NCI-H146 treated with DMSO at 0.1 percent for 48 hours (cell line): Measurements from ENCODE around the gene CCNH.
A peak's percentile ranks its signal among the peaks of the same experiment; 100 is the strongest.

Experiments
- DNase-seq: peaks from one replicate; lab custom pipeline; 2025; ENCODE audit not compliant: unreplicated experiment; lab: John Stamatoyannopoulos, UW

CCNH gene

DNA sequence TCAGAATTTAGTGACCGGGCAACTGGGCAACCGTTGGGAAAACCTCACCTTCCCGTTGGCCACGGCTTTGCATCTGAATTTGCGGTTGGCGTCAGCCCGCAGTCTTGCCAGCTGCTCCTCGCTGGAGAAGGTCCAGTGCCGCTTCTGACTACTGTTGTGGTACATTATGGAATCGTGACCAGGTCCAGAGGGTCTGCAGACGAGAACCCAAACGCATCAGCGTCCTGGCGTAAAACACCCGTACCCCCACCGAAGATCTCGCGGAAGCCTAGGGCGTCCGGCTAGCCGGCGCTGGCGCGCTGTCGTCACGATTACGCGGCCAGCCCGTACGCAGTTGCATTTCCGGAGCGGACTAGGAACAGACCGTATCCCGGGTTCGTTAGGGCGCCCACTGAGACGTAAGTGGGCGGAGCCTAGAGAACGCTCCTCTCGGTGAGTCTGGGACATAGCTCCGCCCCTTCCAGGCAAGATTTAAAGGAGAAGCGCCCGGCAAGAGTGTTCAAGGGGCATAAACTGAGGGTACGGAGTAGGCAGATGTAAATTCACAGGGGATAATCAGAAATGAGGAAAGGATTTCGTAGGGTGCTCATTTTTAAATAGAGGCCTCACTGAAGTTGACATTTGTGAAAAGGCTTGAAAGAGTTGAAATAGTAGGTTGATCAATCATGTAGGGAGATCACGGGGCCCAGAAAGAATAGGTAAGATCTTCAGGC, at the start of gene CCNH:
Gene CCNH (minus strand): TSS at position 301 of the 713 bp plus-strand sequence. CDS start 136 bp downstream, at position 165.
- DNase-seq = peak; percentile 88

- DNase-seq = no peak
Measured at GRCh38 chr5:87457706-87458105, 45.0 kb upstream of the CCNH start.

GRCh38 chr5:87453801-87454200, 41.1 kb upstream of the CCNH start:
- DNase-seq = no peak

DNA sequence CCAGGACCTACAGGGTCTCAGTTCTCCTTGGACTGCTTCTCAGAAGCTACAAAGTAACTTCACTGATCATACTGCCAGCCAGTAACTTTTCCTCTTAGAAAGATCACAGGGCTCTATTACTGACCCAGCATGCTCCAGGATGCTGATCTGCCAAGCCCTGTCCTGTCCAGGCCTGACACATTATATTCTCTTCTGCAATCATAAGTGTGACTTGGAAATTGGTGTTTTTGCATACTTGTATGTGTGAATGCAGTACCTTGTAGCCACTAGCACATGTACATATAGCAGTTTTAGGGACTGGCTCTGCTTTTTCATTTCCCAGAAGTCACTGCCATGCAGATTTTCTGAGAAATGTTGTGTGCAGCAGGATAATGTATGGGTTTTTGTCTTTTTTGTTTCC, 40.1 kb upstream of the CCNH start:
- no peak for DNase-seq

DNA sequence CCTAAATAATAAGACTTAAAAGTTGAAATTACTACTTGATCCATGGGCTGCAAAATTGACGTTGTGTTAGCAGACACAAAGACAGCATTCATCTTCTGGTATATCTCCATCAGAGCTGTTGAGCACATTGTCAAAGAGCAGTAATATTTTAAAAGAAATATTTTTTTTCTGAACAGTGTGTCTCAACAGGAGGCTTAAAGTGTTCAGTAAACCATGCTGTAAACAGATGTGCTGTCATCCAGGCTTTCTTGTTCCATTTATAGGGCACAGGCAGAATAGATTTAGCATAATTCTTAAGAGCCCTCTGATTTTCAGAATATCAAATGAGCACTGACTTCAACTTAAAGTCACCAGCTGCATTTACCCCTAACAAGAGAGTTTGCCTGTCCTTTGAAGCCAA, 29.7 kb upstream of the CCNH start:
- no peak for DNase-seq

- DNase-seq = no peak
Measured at GRCh38 chr5:87438231-87438630, 25.5 kb upstream of the CCNH start.

GRCh38 chr5:87437724-87438123, 25.0 kb upstream of the CCNH start:
- no peak for DNase-seq

GRCh38 chr5:87435144-87435694, 22.5 kb upstream of the CCNH start:
- no peak for DNase-seq

DNA sequence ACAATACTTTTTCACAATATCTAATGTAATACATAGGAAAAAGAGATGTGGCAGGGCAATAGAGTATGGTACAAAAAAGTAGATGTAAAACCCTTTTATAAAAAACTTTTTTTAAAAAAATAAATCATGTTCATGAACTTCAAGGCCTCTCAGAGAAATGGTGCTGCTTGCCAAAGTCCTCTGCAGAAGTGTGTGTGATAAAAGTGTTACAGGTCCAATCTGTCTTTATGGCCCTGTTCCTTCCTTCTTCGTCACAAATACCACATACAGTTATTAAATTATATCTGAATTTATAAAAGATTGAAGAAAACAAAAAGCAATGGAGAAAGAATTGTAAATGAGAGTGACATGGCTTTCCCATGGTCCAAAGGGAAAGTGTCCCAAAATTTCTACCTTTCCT, 21.7 kb upstream of the CCNH start:
- no peak for DNase-seq

DNA sequence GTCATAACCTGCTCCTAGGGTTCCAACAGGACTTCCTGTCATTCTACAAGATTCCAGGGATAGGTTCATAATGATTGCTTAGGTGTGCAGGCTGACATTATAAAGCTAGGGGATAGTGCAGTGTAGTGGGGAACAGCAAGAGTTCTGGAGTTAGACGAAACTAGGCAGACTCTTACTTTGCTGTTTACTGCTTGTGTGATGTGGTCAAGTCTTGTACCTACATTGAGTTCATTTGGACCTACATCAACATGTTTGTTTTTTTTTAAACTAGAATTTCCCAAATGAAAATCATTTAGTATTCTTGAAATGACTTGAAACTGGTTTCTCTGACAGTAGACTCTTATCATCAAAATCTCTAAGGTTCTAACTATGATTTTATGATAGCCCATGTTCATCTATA, 21.2 kb upstream of the CCNH start:
- DNase-seq = no peak

GRCh38 chr5:87432460-87432859, 19.7 kb upstream of the CCNH start:
- DNase-seq = no peak

- no peak for DNase-seq
Measured at GRCh38 chr5:87430863-87431457, 18.2 kb upstream of the CCNH start.

DNA sequence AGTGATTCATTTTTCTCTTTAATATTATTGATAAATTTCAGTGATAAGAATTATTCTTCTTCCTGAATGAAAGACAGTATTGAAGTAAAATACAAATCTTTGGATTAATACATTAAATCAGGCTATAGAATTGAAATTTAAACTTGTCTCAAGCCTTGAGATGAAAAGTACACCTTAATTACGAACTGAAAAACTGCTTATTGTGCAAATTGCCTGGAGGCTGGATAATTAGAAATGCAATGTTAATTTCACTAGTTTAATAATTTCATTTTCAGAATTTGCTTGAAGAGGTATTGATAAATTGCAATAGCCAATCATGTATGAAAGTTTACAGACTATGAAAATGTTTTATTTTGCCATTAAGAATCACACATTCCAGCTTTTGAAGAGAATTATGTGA, 11.0 kb upstream of the CCNH start:
- DNase-seq = no peak

DNA sequence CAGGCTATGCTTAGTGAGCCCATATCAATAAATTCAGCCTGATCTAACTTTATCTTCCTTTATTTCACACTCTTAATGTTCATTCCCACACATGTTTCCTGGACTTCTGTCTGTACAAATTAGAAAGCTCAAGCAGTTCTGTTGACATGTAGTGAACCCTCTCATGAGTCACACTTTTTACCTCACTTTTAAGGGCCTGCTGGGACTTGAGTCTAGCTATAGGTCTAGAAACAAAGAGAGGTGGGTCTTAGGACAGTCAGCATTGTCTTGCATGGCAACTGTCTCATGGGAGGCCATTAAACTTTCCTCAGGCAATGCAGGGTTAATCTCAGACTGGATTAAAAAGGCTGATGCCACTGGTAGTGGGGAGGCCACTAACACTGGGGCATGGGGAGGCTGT, 8.6 kb upstream of the CCNH start:
- no peak for DNase-seq

DNA sequence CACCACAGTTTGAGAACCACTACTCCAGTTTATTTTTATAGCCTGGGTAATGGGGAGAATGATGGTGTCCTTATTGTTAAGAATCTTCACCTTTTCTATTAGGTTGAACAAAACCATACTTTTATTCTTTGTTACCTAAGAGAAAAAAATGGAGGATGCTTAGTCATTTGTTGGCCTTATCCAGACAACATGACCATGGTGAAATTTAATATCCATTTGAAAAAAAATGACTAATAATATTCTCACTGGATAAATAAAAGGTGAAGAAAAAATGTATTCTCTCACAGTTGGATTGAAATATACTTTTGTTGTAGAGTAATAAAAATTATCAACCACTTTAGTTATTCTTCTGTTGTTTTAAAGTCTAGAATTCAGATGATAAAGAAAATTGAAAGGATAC, 5.8 kb upstream of the CCNH start:
- DNase-seq = no peak

DNA sequence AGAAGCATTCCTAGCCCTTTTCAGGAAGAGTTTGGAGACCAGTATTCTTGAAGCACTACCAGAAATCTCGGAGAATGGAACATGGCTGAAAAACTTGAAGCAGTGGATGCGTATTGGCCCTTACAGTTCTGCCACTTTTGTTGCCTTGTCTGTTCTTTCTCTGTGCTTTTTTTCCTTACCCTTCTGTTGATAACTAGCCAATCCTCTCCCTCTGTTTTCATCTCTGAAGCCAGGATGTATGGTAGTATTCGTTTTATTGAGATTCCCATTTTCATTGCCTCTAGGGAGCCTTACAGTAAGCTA, 564 bp upstream of the CCNH start:
- peak; percentile 47 for DNase-seq

DNA sequence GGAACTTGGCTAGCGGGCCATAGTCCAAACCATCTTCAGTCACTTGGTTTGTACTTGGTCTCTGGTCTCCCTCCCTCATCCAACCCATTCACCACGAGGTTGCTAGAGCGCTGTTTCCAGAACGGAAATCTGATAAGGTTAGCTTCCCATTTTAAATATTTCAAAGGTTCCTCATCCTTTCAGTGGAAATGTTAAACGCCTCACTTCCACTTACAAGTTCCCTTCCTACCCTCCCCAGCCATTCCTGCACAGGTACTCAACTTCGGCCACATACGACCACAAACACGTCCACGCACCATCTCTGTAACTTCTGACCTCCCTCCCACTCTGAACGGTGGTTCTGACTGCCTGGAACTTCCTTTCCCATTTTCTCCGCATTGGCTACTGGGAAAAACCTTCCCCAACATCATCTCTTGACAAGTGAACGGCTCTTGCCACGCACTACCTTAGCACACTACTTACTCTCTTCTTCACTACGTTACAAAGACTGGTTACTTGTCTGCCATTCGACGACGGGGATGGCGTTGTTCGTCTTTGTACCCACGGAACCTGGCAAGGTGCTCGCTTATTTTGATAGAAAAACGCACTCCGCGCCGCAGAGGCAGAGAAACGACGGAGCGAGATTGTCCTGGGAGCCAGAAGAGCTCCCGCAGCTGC, 629 bp downstream of the CCNH start:
- DNase-seq = peak; percentile 16

GRCh38 chr5:87411586-87411972, 1.2 kb downstream of the CCNH start:
- no peak for DNase-seq

DNA sequence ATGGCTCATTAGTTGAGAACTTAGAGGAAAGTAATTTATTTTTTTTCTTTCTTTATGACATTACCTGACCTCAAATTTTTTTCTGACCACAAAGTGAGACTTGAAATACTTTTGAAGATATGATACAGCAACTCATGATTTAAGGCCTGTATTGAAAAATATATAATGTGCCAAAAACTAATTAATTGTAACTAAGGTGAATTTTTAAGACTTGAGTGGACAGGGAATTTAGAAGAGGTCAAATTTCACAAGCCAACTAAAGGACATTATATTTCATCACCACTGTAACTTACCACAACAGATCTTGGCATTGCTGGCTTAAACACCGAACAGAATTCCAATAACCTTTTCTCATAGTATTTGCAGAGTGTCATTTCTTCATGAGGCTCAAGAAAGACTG, 1.8 kb downstream of the CCNH start:
- DNase-seq = no peak

- no peak for DNase-seq
Measured at GRCh38 chr5:87408204-87408603, 4.5 kb downstream of the CCNH start.

GRCh38 chr5:87405472-87406155, 7.1 kb downstream of the CCNH start:
- no peak for DNase-seq

GRCh38 chr5:87404359-87404758, 8.4 kb downstream of the CCNH start:
- DNase-seq = no peak
